Heart left ventricle (tissue), 16 donors: ENCODE measurements around the gene SARNP. TPM values are rescaled to one million over a fixed set of nuclear protein-coding genes. Genes with fewer than 3 reads are reported as not detected.

Experiments used
- ATAC-seq, 4 donors: fragments of 200-7000 bp; cut with Tn5 transposase; one replicate each; pipeline ENCODE4 v1.9.1; 2020 to 2022; ENCODE audit warnings: moderate library complexity in 4 of 4, mild to moderate bottlenecking in 3 of 4, moderate number of reproducible peaks in 1 of 4
- DNase-seq, 5 donors: peaks; one replicate each; pipeline ENCODE4 v3.0.0-alpha.2; 2020
- H3K27ac ChIP-seq, 12 donors: fragments of 200-600 bp; sonication (generic) in 4 of 12; one replicate each; pipeline versions ENCODE4 v1.5.0 to v1.8.0; 2016 to 2022; ENCODE audit warnings: mild to moderate bottlenecking in 2 of 12
- H3K27me3 ChIP-seq, 9 donors: fragments of 200-600 bp; sonication (generic) in 2 of 9; one replicate each; pipeline versions ENCODE4 v1.5.1 to v1.8.0; 2016 to 2022; ENCODE audit warnings: mild to moderate bottlenecking in 3 of 9
- H3K36me3 ChIP-seq, 9 donors: fragments of 200-600 bp; sonication (generic) in 2 of 9; one replicate each; pipeline versions ENCODE4 v1.5.0 to v1.8.0; 2018 to 2022; ENCODE audit warnings: mild to moderate bottlenecking in 2 of 9
- H3K4me1 ChIP-seq, 12 donors: fragments of 200-600 bp; sonication (generic) in 4 of 12; one replicate each; pipeline versions ENCODE4 v1.5.0 to v1.8.0; 2016 to 2022; ENCODE audit warnings: mild to moderate bottlenecking in 3 of 12
- H3K4me3 ChIP-seq, 12 donors: fragments of 200-600 bp; sonication (generic) in 4 of 12; one replicate each; pipeline versions ENCODE4 v1.5.0 to v1.8.0; 2017 to 2022; ENCODE audit warnings: mild to moderate bottlenecking in 9 of 12, moderate library complexity in 4 of 12
- H3K9me3 ChIP-seq, 12 donors: fragments of 200-600 bp; sonication (generic) in 4 of 12; one replicate each; pipeline versions ENCODE4 v1.5.0 to v1.8.0; 2016 to 2022; ENCODE audit warnings: mild to moderate bottlenecking in 1 of 12
- POLR2A ChIP-seq, 2 donors: fragments of 450-650 bp; IDR thresholded peaks; one replicate each; pipeline ENCODE4 v1.6.1; 2017; ENCODE audit warnings: antibody characterized with exemption in 2 of 2, mild to moderate bottlenecking in 2 of 2, moderate library complexity in 2 of 2
- WGBS, 4 donors: extraction: QIAGEN DNeasy Blood & Tissue Kit in 2 of 4; methylation state at CpG; one replicate each; pipeline versions ENCODE4 v1.1.5 to v1.1.7; 2013 to 2018; 5-methylcytosine and 5-hydroxymethylcytosine counted together
- intact Hi-C, 10 donors: fragments of 100-400 bp; cut with DNase I; formaldehyde crosslinking; loops; one replicate each; pipeline versions ENCODE4 v1.11.1 to v1.14.2; 2022
- polyA plus RNA-seq, 2 donors: library from polyadenylated mRNA; stranded (reverse); fragments of 200-250 nt; gene quantifications; one replicate each; pipeline ENCODE4 v1.2.3, GENCODE V29; 2013
- total RNA-seq, 9 donors: library from RNA; depleted of rRNA in 2 of 9; stranded (reverse); fragments of >200 nt in 2 of 9; fragmentation: NEBNext Ultra II Directional in 3 of 9; extraction: Animal tissue kit (Norgen Biotek cat#: 25700) in 3 of 9; gene quantifications; one replicate each; pipeline versions ENCODE4 v1.1.0 to v1.2.4, GENCODE V29; 2016 to 2023
- TF ChIP-seq, protein P1 (sequence below), 12 donors: fragments of 200-600 bp; sonication (generic) in 4 of 12; IDR thresholded peaks; one replicate each; pipeline versions ENCODE4 v1.5.0 to v1.8.0; 2018 to 2022; ENCODE audit warnings: antibody characterized with exemption in 12 of 12, mild to moderate bottlenecking in 5 of 12
- donor health status: ischemic (EF 13 %, LVEDD 7.1; RV severe dilation, severe dysfunction).
- donor health status: healthy with polysubstance abuse.
- donor health status: DM: no; HTN: yes; CAD: no.
- donor health status: DM: no; HTN: no; CAD: no.
- donor health status: ischemic (EF 25% LVEDD 6.9; RV normal size, moderate dysfunction).
- donor health status: ischemic (EF 25% LVEDD 5.7; RV mildly dilated, moderate dysfunction).
- donor health status: healthy.
- donor health status: DM: yes; HTN: yes; CAD: no.
- donor health status: ischemic (EF 35%, LVEDD 5.7; RV mildly dilated, moderate dysfunction).
- donor health status: nonischemic (EF 11% LVEDD 7.7; RV severe dilation, severe dysfunction).
- donor health status: DM: yes; HTN: yes; CAD: no.
- donor health status: PGD.
- donor health status: ischemic (EF 29% LVEDD 5.4; RV normal size, mild dysfunction).
- donor health status: nonischemic (EF 23%, LVEDD 6.1; RV moderate dilation, normal function).

SARNP gene
- total and polyA plus RNA-seq, 11 donors = 47.2 to 138 (median 55.9) TPM

DNA sequence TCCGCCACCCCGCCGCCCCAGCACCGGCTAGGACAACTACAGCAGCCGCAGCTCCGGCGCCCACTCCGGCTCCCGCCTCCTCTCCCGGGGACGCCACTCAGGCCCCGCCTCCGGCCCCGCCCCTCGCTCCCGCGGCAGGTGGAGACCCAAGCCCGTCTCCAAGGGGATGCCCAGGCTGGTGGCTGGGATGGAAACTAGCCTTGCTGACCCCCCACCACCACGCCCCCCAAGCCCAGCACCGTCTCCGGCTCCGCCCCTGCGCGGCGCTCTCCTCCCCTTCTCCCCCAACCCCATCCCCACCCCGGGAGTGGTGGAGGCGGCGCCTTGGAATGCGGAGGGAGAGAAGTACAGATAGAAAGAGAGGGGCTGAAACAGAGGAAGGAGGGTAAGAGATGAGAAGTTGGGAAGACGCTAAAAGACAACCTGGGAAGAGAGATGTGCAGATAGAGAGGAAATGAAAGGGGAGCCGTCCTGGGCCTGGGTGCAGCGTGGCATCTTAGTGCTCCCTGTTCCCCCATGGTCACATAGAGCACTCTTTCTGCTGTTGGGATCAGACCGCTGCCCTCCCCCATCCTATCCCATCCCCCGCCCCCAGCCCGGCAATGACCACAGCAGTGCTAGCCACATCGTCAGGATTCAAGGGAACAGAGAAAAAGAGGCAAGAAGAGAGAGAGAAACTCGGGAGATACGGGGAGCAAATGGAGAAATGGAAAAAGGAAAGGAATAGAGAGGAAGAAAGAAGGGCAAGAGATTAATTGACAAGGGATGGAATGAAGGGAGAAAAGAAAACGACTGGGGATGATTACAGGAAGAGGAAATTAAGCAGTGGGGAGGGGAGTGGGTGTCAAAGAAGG, 109.5 kb downstream of the SARNP start, which contains the start of gene ITGA7:
Gene ITGA7 (minus strand): TSS at position 64 of the 854 bp plus-strand sequence. CDS start 222 bp downstream, outside the sequence.
- 0 to 1% (median 1%) methylated on average over 21 to 39 of the region's 39 CpGs for WGBS, 4 donors
- H3K4me3 ChIP-seq = peak within 1 kb of the TSS; percentile 48 to 87 (median 71)
- DNase-seq = peak; percentile 86 to 94 (median 92)
- H3K27ac ChIP-seq = peak within 1 kb of the TSS; percentile 65 to 99 (median 92)
- peak; percentile 9 to 55 (median 52) for ATAC-seq
- no peaks in the 10 kb centered on the region for H3K27me3 ChIP-seq
- intact Hi-C loops = loop anchor here in 1 of 10 donors (2.0 kb wide), 1 partner anchor 21 kb away; the partner anchor contains the start of gene CD63
- TF ChIP-seq POLR2A (IDR thresholded peaks at IDR 0.05) = peak in 1 of 2 donors; percentile 24
- TF ChIP-seq, protein P1, sequence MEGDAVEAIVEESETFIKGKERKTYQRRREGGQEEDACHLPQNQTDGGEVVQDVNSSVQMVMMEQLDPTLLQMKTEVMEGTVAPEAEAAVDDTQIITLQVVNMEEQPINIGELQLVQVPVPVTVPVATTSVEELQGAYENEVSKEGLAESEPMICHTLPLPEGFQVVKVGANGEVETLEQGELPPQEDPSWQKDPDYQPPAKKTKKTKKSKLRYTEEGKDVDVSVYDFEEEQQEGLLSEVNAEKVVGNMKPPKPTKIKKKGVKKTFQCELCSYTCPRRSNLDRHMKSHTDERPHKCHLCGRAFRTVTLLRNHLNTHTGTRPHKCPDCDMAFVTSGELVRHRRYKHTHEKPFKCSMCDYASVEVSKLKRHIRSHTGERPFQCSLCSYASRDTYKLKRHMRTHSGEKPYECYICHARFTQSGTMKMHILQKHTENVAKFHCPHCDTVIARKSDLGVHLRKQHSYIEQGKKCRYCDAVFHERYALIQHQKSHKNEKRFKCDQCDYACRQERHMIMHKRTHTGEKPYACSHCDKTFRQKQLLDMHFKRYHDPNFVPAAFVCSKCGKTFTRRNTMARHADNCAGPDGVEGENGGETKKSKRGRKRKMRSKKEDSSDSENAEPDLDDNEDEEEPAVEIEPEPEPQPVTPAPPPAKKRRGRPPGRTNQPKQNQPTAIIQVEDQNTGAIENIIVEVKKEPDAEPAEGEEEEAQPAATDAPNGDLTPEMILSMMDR (IDR thresholded peaks at IDR 0.05) = no peak
- H3K36me3 ChIP-seq = no peaks in the 10 kb centered on the region
- H3K4me1 ChIP-seq = peaks cover 0 to 59% (median 26%) of the 10 kb centered on the region in 12 donors
- H3K9me3 ChIP-seq = no peaks in the 10 kb centered on the region

Other genes starting within 250 kb of the SARNP start
- not detected for gene OR2AP1, start 245.3 kb downstream of the SARNP start, total RNA-seq
- gene OR2AP1, start 245.3 kb downstream of the SARNP start, polyA plus RNA-seq = not detected
- not detected for gene OR10P1, start 180.8 kb downstream of the SARNP start, total RNA-seq
- gene OR10P1, start 180.8 kb downstream of the SARNP start, polyA plus RNA-seq = not detected
- 1,000 to 10,000 TPM in 1 of 9 donors, 100 to 1,000 TPM in 8; 199 to 1,007 (median 620) TPM for gene ITGA7, start 109.8 kb downstream of the SARNP start, total RNA-seq
- 100 to 1,000 TPM; 173 to 573 TPM for gene ITGA7, start 109.8 kb downstream of the SARNP start, polyA plus RNA-seq
- 100 to 1,000 TPM in 5 of 9 donors, 10 to 100 TPM in 4; 71.3 to 173 (median 131) TPM for gene BLOC1S1, start 101.7 kb downstream of the SARNP start, total RNA-seq
- gene BLOC1S1, start 101.7 kb downstream of the SARNP start, polyA plus RNA-seq = 100 to 1,000 TPM; 187 to 314 TPM
- gene RDH5, start 97.3 kb downstream of the SARNP start, total RNA-seq = 10 to 100 TPM in 8 of 9 donors, 1 to 10 TPM in 1; 5.9 to 20.5 (median 16.2) TPM
- 10 to 100 TPM; 25.8 to 42.4 TPM for gene RDH5, start 97.3 kb downstream of the SARNP start, polyA plus RNA-seq
- gene CD63, start 88.7 kb downstream of the SARNP start, total RNA-seq = 1,000 to 10,000 TPM in 3 of 9 donors, 100 to 1,000 TPM in 6; 475 to 1,670 (median 767) TPM
- 1,000 to 10,000 TPM; 1,034 to 2,790 TPM for gene CD63, start 88.7 kb downstream of the SARNP start, polyA plus RNA-seq
- gene GDF11, start 74.6 kb downstream of the SARNP start, total RNA-seq = 10 to 100 TPM in 7 of 9 donors, 1 to 10 TPM in 2; 7.8 to 18.2 (median 12.4) TPM
- 10 to 100 TPM in 1 of 2 donors, 1 to 10 TPM in 1; 6.9 to 15.7 TPM for gene GDF11, start 74.6 kb downstream of the SARNP start, polyA plus RNA-seq
- gene ORMDL2, start 317 bp upstream of the SARNP start, total RNA-seq = 10 to 100 TPM in 8 of 9 donors, 1 to 10 TPM in 1; 9.6 to 42.3 (median 22.2) TPM
- gene ORMDL2, start 317 bp upstream of the SARNP start, polyA plus RNA-seq = 10 to 100 TPM; 31.4 to 61.9 TPM
- gene DNAJC14, start 11.9 kb upstream of the SARNP start, total RNA-seq = 10 to 100 TPM; 13.9 to 41.7 (median 19.8) TPM
- 10 to 100 TPM in 1 of 2 donors, 1 to 10 TPM in 1; 9.4 to 31.7 TPM for gene DNAJC14, start 11.9 kb upstream of the SARNP start, polyA plus RNA-seq
- 10 to 100 TPM in 1 of 9 donors, 1 to 10 TPM in 7, under 1 TPM in 1; 0.48 to 16.1 (median 2.8) TPM for gene MMP19, start 25.2 kb upstream of the SARNP start, total RNA-seq
- 1 to 10 TPM; 1.5 to 4.7 TPM for gene MMP19, start 25.2 kb upstream of the SARNP start, polyA plus RNA-seq
- gene PYM1, start 110.2 kb upstream of the SARNP start, total RNA-seq = 10 to 100 TPM; 12.0 to 22.3 (median 13.7) TPM
- gene PYM1, start 110.2 kb upstream of the SARNP start, polyA plus RNA-seq = 10 to 100 TPM; 19.8 to 33.6 TPM
- gene DGKA, start 113.4 kb upstream of the SARNP start, total RNA-seq = 10 to 100 TPM in 4 of 9 donors, 1 to 10 TPM in 5; 5.3 to 27.8 (median 9.6) TPM
- gene DGKA, start 113.4 kb upstream of the SARNP start, polyA plus RNA-seq = 1 to 10 TPM; 7.6 to 7.8 TPM
- gene PMEL, start 148.3 kb upstream of the SARNP start, total RNA-seq = 1 to 10 TPM in 3 of 9 donors, under 1 TPM in 5, not detected in 1; 0.56 to 1.3 (median 0.73) TPM
- gene PMEL, start 148.3 kb upstream of the SARNP start, polyA plus RNA-seq = under 1 TPM; 0.23 to 0.49 TPM
- 10 to 100 TPM in 6 of 9 donors, 1 to 10 TPM in 3; 3.7 to 16.7 (median 11.3) TPM for gene CDK2, start 149.1 kb upstream of the SARNP start, total RNA-seq
- gene CDK2, start 149.1 kb upstream of the SARNP start, polyA plus RNA-seq = 10 to 100 TPM in 1 of 2 donors, 1 to 10 TPM in 1; 4.1 to 23.5 TPM
- 100 to 1,000 TPM in 8 of 9 donors, 10 to 100 TPM in 1; 97.5 to 135 (median 119) TPM for gene RAB5B, start 156.4 kb upstream of the SARNP start, total RNA-seq
- 10 to 100 TPM; 57.5 to 86.5 TPM for gene RAB5B, start 156.4 kb upstream of the SARNP start, polyA plus RNA-seq
- gene SUOX, start 179.6 kb upstream of the SARNP start, total RNA-seq = 10 to 100 TPM; 25.0 to 59.5 (median 32.0) TPM
- 10 to 100 TPM; 26.2 to 28.6 TPM for gene SUOX, start 179.6 kb upstream of the SARNP start, polyA plus RNA-seq
- gene IKZF4, start 203.3 kb upstream of the SARNP start, total RNA-seq = 10 to 100 TPM in 1 of 9 donors, 1 to 10 TPM in 8; 4.3 to 10.3 (median 6.9) TPM
- gene IKZF4, start 203.3 kb upstream of the SARNP start, polyA plus RNA-seq = 1 to 10 TPM; 2.6 to 3.2 TPM
- 100 to 1,000 TPM in 2 of 9 donors, 10 to 100 TPM in 7; 11.7 to 616 (median 23.2) TPM for gene RPS26, start 224.2 kb upstream of the SARNP start, total RNA-seq
- 1,000 to 10,000 TPM in 1 of 2 donors, 100 to 1,000 TPM in 1; 933 to 1,433 TPM for gene RPS26, start 224.2 kb upstream of the SARNP start, polyA plus RNA-seq